Measurements from ENCODE around the gene LRP1B.

DNA sequence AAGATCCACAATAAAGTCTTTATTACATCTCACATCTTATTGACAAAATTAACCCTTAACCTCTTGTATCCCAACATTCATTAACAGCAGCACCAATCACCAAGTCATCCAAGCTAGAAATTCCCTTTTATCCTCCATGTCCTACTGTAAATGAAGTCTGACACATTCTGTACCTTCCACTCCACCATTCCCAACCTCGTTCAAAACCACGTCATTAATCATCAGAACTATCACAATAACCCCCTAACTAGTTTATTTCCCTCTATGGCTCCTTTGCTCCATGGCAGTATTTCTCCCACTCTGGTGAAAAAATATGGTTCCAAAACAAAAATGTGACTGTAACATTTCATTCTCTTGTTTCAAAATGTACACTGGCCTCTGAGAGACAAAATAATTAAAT is 1626.2 kb downstream of the LRP1B start:
- TF ChIP-seq CREB1 (IDR thresholded peaks at IDR 0.05; ENCODE audit: low read depth) (no peak), CEBPB (IDR thresholded peaks at IDR 0.05) (no peak), TEAD4 (IDR thresholded peaks at IDR 0.05) (no peak), EP300 (IDR thresholded peaks at IDR 0.05; ENCODE audit: borderline replicate concordance) (no peak), MAX (IDR thresholded peaks at IDR 0.05) (no peak), RAD21 (IDR thresholded peaks at IDR 0.05; ENCODE audit: low read depth) (no peak), TAF1 (IDR thresholded peaks at IDR 0.05; ENCODE audit: low read depth) (no peak), EGR1 (IDR thresholded peaks at IDR 0.05) (no peak)

Measured in Ishikawa (cell line).